Endodermal cell (in vitro differentiated cells): Measurements from ENCODE around the gene CEP164. TPM values are rescaled to one million over a fixed set of nuclear protein-coding genes. Genes with fewer than 3 reads are reported as not detected.

Source experiments
- DNase-seq: peaks from one replicate; pipeline ENCODE4 v3.0.0-alpha.2; 2017
- H3K27ac ChIP-seq: 2 replicates; pipeline ENCODE4 v1.5.1; 2013; ENCODE audit warnings: mild to moderate bottlenecking, low read depth, low read length, moderate library complexity
- H3K27me3 ChIP-seq: 2 replicates; pipeline ENCODE4 v1.6.1; 2013; ENCODE audit warnings: mild to moderate bottlenecking, low read length, moderate library complexity; ENCODE audit not compliant: insufficient read depth, control insufficient read depth, poor library complexity, severe bottlenecking
- H3K36me3 ChIP-seq: 2 replicates; pipeline ENCODE4 v1.7.0; 2013; ENCODE audit warnings: mild to moderate bottlenecking, low read length, moderate library complexity; ENCODE audit not compliant: control insufficient read depth, insufficient read depth
- H3K4me1 ChIP-seq: one replicate; pipeline ENCODE4 v1.7.0; 2013; ENCODE audit warnings: low read length; ENCODE audit not compliant: control insufficient read depth, insufficient read depth
- H3K4me3 ChIP-seq: 2 replicates; pipeline ENCODE4 v1.5.1; 2013; ENCODE audit warnings: mild to moderate bottlenecking, low read length, moderate library complexity
- H3K9ac ChIP-seq: 2 replicates; pipeline ENCODE4 v1.6.1; 2013; ENCODE audit warnings: mild to moderate bottlenecking, low read length, moderate library complexity; ENCODE audit not compliant: poor library complexity, severe bottlenecking; ENCODE audit errors: extremely low read depth
- H3K9me3 ChIP-seq: 2 replicates; pipeline ENCODE4 v1.6.1; 2013; ENCODE audit warnings: mild to moderate bottlenecking, low read length, moderate library complexity; ENCODE audit not compliant: control insufficient read depth
- H3K27ac Mint-ChIP-seq: 2 replicates; pipeline ENCODE4 v1.8.0; 2020; ENCODE audit warnings: mixed read lengths
- H3K27me3 Mint-ChIP-seq: 2 replicates; pipeline ENCODE4 v1.8.0; 2021; ENCODE audit warnings: mild to moderate bottlenecking, mixed read lengths; ENCODE audit not compliant: insufficient read depth
- H3K36me3 Mint-ChIP-seq: 2 replicates; pipeline ENCODE4 v1.8.0; 2020; ENCODE audit warnings: low read depth, mixed read lengths
- H3K4me1 Mint-ChIP-seq: 2 replicates; pipeline ENCODE4 v1.8.0; 2020; ENCODE audit warnings: mixed read lengths
- H3K4me3 Mint-ChIP-seq: 2 replicates; pipeline ENCODE4 v1.8.0; 2020; ENCODE audit warnings: mild to moderate bottlenecking, moderate library complexity, mixed read lengths
- H3K9me3 Mint-ChIP-seq: 2 replicates; pipeline ENCODE4 v1.8.0; 2020; ENCODE audit warnings: mild to moderate bottlenecking, mixed read lengths
- CTCF ChIP-seq: fragments of 200-600 bp; sonication (generic); conservative IDR thresholded peaks from 2 replicates; pipeline ENCODE4 v1.5.0; 2021; ENCODE audit warnings: antibody characterized with exemption, mild to moderate bottlenecking
- WGBS, 2 experiments: methylation state at CpG; one replicate each; pipeline versions ENCODE4 v1.1.5 to v1.1.7; 2013; ENCODE audit warnings: missing lambda C conversion rate in 2 of 2, mixed read lengths in 1 of 2; ENCODE audit not compliant: insufficient coverage in 1 of 2, insufficient read length in 1 of 2; 5-methylcytosine and 5-hydroxymethylcytosine counted together
- total RNA-seq, 2 donors: library from RNA; stranded (reverse); fragmentation: NEBNext Ultra II Directional in 1 of 2; extraction: Animal tissue kit (Norgen Biotek cat#: 25700) in 1 of 2; gene quantifications; 2 replicates in 1 of 2; 3 replicates in 1 of 2; pipeline ENCODE4 v1.2.1, GENCODE V29; 2021

Gene CEP164
- total RNA-seq, 2 donors from 2014 or later = 32.7 to 33.6 TPM

GRCh38 chr11:117380676-117381075 lies 53.0 kb downstream of the CEP164 start:
- Mint-ChIP-seq H3K36me3 (peaks cover 38% of the 10 kb centered on the region), H3K4me3 (no peak overlapping the region), H3K4me1 (no peaks in the 10 kb centered on the region), H3K27ac (no peak overlapping the region), H3K27me3 (no peaks in the 10 kb centered on the region), H3K9me3 (no peaks in the 10 kb centered on the region)
- Histone ChIP-seq H3K9me3 (no peaks in the 10 kb centered on the region), H3K36me3 (peaks cover 44% of the 10 kb centered on the region), H3K27me3 (no peaks in the 10 kb centered on the region), H3K4me1 (no peaks in the 10 kb centered on the region), H3K9ac (no peak overlapping the region), H3K27ac (no peak overlapping the region), H3K4me3 (no peak overlapping the region)
- TF ChIP-seq CTCF = no peak
- no peak for DNase-seq
- 92% methylated on average over 2 to 4 of the region's 4 CpGs for WGBS, 2 experiments

GRCh38 chr11:117381481-117382387 lies 54.1 kb downstream of the CEP164 start:
- Mint-ChIP-seq H3K27me3 (no peaks in the 10 kb centered on the region), H3K4me1 (no peaks in the 10 kb centered on the region)
- H3K27me3 ChIP-seq = no peaks in the 10 kb centered on the region

GRCh38 chr11:117382746-117383145 lies 55.1 kb downstream of the CEP164 start:
- H3K9ac ChIP-seq = no peak overlapping the region
- no peak overlapping the region for H3K4me3 ChIP-seq
- DNase-seq = no peak
- no peaks in the 10 kb centered on the region for H3K4me1 Mint-ChIP-seq
- H3K27ac Mint-ChIP-seq = no peak overlapping the region
- peaks cover 50% of the 10 kb centered on the region for H3K36me3 ChIP-seq
- no peaks in the 10 kb centered on the region for H3K27me3 ChIP-seq
- no peak overlapping the region for H3K4me3 Mint-ChIP-seq
- no peak overlapping the region for H3K27ac ChIP-seq
- 89% methylated on average over 4 of the region's 4 CpGs; no CpG with 5 or more reads in 1 of the 2 experiments for WGBS, 2 experiments
- no peaks in the 10 kb centered on the region for H3K4me1 ChIP-seq
- H3K9me3 ChIP-seq = no peaks in the 10 kb centered on the region
- peaks cover 39% of the 10 kb centered on the region for H3K36me3 Mint-ChIP-seq
- no peaks in the 10 kb centered on the region for H3K9me3 Mint-ChIP-seq
- TF ChIP-seq CTCF = no peak
- H3K27me3 Mint-ChIP-seq = no peaks in the 10 kb centered on the region

More at GRCh38 chr11:117381481-117382387, 54.1 kb downstream of the CEP164 start:
- H3K9ac ChIP-seq = no peak overlapping the region
- Mint-ChIP-seq H3K9me3 (no peaks in the 10 kb centered on the region), H3K36me3 (peaks cover 36% of the 10 kb centered on the region), H3K27ac (no peak overlapping the region), H3K4me3 (no peak overlapping the region)
- DNase-seq = no peak
- H3K27ac ChIP-seq = no peak overlapping the region
- no peaks in the 10 kb centered on the region for H3K9me3 ChIP-seq
- H3K36me3 ChIP-seq = peaks cover 39% of the 10 kb centered on the region
- WGBS, 2 experiments = 83 to 94% methylated on average over 3 to 9 of the region's 9 CpGs
- no peak overlapping the region for H3K4me3 ChIP-seq
- H3K4me1 ChIP-seq = no peaks in the 10 kb centered on the region
- TF ChIP-seq CTCF = no peak
